Body of pancreas (tissue), 4 donors: ENCODE measurements around the gene CLDN4. TPM values are rescaled to one million over a fixed set of nuclear protein-coding genes. Genes with fewer than 3 reads are reported as not detected.

Source experiments
- ATAC-seq: fragments of 150-250 bp; one replicate; pipeline ENCODE4 v1.9.1; 2016
- DNase-seq, 4 donors: peaks; one replicate each; pipeline ENCODE4 v3.0.0-alpha.2; 2019
- H3K27ac ChIP-seq, 4 donors: fragments of 200-600 bp; sonication (generic); 1 replicate in 3 of 4; 2 replicates in 1 of 4; pipeline versions ENCODE4 v1.5.1 to v1.6.1; 2016 to 2019; ENCODE audit warnings: mild to moderate bottlenecking in 1 of 4, mixed read lengths in 1 of 4, moderate library complexity in 1 of 4
- H3K27me3 ChIP-seq, 2 donors: fragments of 200-600 bp; sonication (generic); one replicate each; pipeline ENCODE4 v1.6.0; 2016; ENCODE audit warnings: mild to moderate bottlenecking in 1 of 2
- H3K36me3 ChIP-seq, 2 donors: fragments of 200-600 bp; sonication (generic); replicated peaks in 1 of 2; 2 replicates each; pipeline ENCODE4 v1.5.1; 2016; ENCODE audit warnings: low read depth in 2 of 2; ENCODE audit not compliant: insufficient read depth in 1 of 2
- H3K4me1 ChIP-seq: fragments of 200-600 bp; sonication (generic); one replicate; pipeline ENCODE4 v1.6.0; 2016
- H3K4me3 ChIP-seq, 2 donors: fragments of 200-600 bp; sonication (generic); 1 replicate in 1 of 2; 2 replicates in 1 of 2; pipeline ENCODE4 v1.5.1; 2016 to 2019
- H3K9me3 ChIP-seq, 3 donors: fragments of 200-600 bp; sonication (generic); 1 replicate in 2 of 3; 2 replicates in 1 of 3; pipeline ENCODE4 v1.5.1; 2016
- CTCF ChIP-seq, 7 experiments: fragments of 450-650 bp in 4 of 7; fragments of 200-600 bp in 3 of 7; sonication (generic) in 3 of 7; IDR thresholded peaks; one replicate each; pipeline ENCODE4 v1.5.1; 2016 to 2019; ENCODE audit warnings: antibody characterized with exemption in 7 of 7
- POLR2A ChIP-seq, 3 donors: fragments of 450-650 bp; IDR thresholded peaks; one replicate each; pipeline ENCODE4 v1.6.1; 2016; ENCODE audit warnings: antibody characterized with exemption in 3 of 3, mild to moderate bottlenecking in 2 of 3
- WGBS, 2 donors: methylation state at CpG; one replicate each; pipeline ENCODE4 v1.1.5; 2017; 5-methylcytosine and 5-hydroxymethylcytosine counted together
- intact Hi-C: fragments of 100-400 bp; cut with DNase I; formaldehyde crosslinking; loops from one replicate; pipeline ENCODE4 v1.15.1; 2023
- total RNA-seq, 2 donors: library from RNA; depleted of rRNA; stranded (reverse); fragments of >200 nt; gene quantifications; one replicate each; pipeline ENCODE4 v1.1.0, GENCODE V29; 2016

The CLDN4 gene
- total RNA-seq, 2 donors from 2014 or later, result 65.6 to 76.8 TPM

- intact Hi-C loops, result loop anchor here (10.0 kb wide), 1 partner anchor 153 kb away; the partner anchor contains the start of gene ELN
- no peak for ATAC-seq
- 77 to 85% methylated on average over 3 to 13 of the region's 13 CpGs for WGBS, 2 donors
These were observed 41.5 kb downstream of the CLDN4 start for GRCh38 chr7:73872056-73872908.

GRCh38 chr7:73876361-73876760, 45.6 kb downstream of the CLDN4 start:
- TF ChIP-seq POLR2A (IDR thresholded peaks at IDR 0.05) (no peak), CTCF (IDR thresholded peaks at IDR 0.05) (no peak)
- H3K36me3 ChIP-seq, result no peaks in the 10 kb centered on the region
- 89 to 93% methylated on average over 5 to 8 of the region's 8 CpGs for WGBS, 2 donors
- no peak overlapping the region for H3K4me3 ChIP-seq
- H3K27me3 ChIP-seq, result no peaks in the 10 kb centered on the region
- DNase-seq, result no peak
- no peak overlapping the region for H3K27ac ChIP-seq
- intact Hi-C loops, result loop anchor here (10.0 kb wide), 1 partner anchor 148 kb away; the partner anchor contains the start of gene ELN
- H3K4me1 ChIP-seq, result no peaks in the 10 kb centered on the region
- ATAC-seq, result no peak
- H3K9me3 ChIP-seq, result no peaks in the 10 kb centered on the region

More at GRCh38 chr7:73872056-73872908, 41.5 kb downstream of the CLDN4 start:
- Histone ChIP-seq H3K27me3 (no peaks in the 10 kb centered on the region), H3K9me3 (no peaks in the 10 kb centered on the region), H3K4me3 (no peak overlapping the region), H3K4me1 (peaks cover 8% of the 10 kb centered on the region), H3K27ac (no peak overlapping the region), H3K36me3 (no peaks in the 10 kb centered on the region)
- DNase-seq, result no peak
- TF ChIP-seq POLR2A (IDR thresholded peaks at IDR 0.05) (no peak), CTCF (IDR thresholded peaks at IDR 0.05) (no peak)

GRCh38 chr7:73876973-73877372, 46.2 kb downstream of the CLDN4 start:
- no peak for TF ChIP-seq POLR2A (IDR thresholded peaks at IDR 0.05)
- no peak for TF ChIP-seq CTCF (IDR thresholded peaks at IDR 0.05)
- WGBS, 2 donors, result 77 to 82% methylated on average over 7 to 12 of the region's 12 CpGs
- H3K4me3 ChIP-seq, result no peak overlapping the region
- no peak overlapping the region for H3K27ac ChIP-seq
- H3K27me3 ChIP-seq, result no peaks in the 10 kb centered on the region
- H3K4me1 ChIP-seq, result no peaks in the 10 kb centered on the region
- intact Hi-C loops, result loop anchor here (10.0 kb wide), 1 partner anchor 148 kb away; the partner anchor contains the start of gene ELN
- ATAC-seq, result no peak
- no peak for DNase-seq
- no peaks in the 10 kb centered on the region for H3K9me3 ChIP-seq
- no peaks in the 10 kb centered on the region for H3K36me3 ChIP-seq

GRCh38 chr7:73879977-73880681, 49.3 kb downstream of the CLDN4 start:
- Histone ChIP-seq H3K27me3 (no peaks in the 10 kb centered on the region), H3K9me3 (no peaks in the 10 kb centered on the region), H3K4me1 (no peaks in the 10 kb centered on the region), H3K27ac (no peak overlapping the region), H3K36me3 (no peaks in the 10 kb centered on the region), H3K4me3 (no peak overlapping the region)
- intact Hi-C loops, result loop anchor here (10.0 kb wide), 2 partner anchors 85 to 145 kb away; partner anchors contain the start of gene ELN
- DNase-seq (peak in 2 of 4 donors; percentile 28 to 35), ATAC-seq (peak; percentile 55)
- 55 to 57% methylated on average over 10 to 18 of the region's 18 CpGs for WGBS, 2 donors
- TF ChIP-seq POLR2A (IDR thresholded peaks at IDR 0.05) (no peak), CTCF (IDR thresholded peaks at IDR 0.05) (no peak)
